ENCODE results near the gene B3GNT4.

GRCh38 chr12:122200541-122201175 is 2.9 kb upstream of the B3GNT4 start:
- TF ChIP-seq CTCF (IDR thresholded peaks at IDR 0.05; ENCODE audit: extremely low read depth in 1 of 2, insufficient read depth in 1 of 2, low read depth in 1 of 2, low read length in 2 of 2) (no peak), POLR2A (IDR thresholded peaks at IDR 0.05; ENCODE audit: low read depth, low read length) (no peak), GATA2 (IDR thresholded peaks at IDR 0.05; ENCODE audit: insufficient read depth, insufficient read length, low read depth, low read length) (no peak)
